HepG2 (cell line): ENCODE results near the gene ACSS3. TPM values are rescaled to one million over a fixed set of nuclear protein-coding genes. Genes with fewer than 3 reads are reported as not detected.

Experiments used
- ATAC-seq: fragments of 200-7000 bp; cut with Tn5 transposase; 3 replicates; pipeline ENCODE4 v1.9.1; 2020; ENCODE audit warnings: mild to moderate bottlenecking, moderate library complexity
- BruUV-seq: library from RNA; stranded (reverse); fragments of 400-500 nt; replicated peaks from 2 replicates; lab custom pipeline; 2021; lab: Mats Ljungman, UMichigan
- CTCF ChIA-PET: fragments of 300-600 bp; formaldehyde crosslinking; extraction: SDS; loops from one replicate; lab custom pipeline; 2021; ENCODE audit warnings: low total read pairs, inconsistent platforms, low intra/inter-chr PET ratio; lab: Yijun Ruan, JAX
- POLR2A ChIA-PET: fragments of 350-600 bp; sonication (Branson Sonifier 250); formaldehyde crosslinking; loops from one replicate; lab custom pipeline; 2020; ENCODE audit warnings: antibody characterized with exemption, inconsistent platforms; lab: Yijun Ruan, JAX
- DNase-seq: peaks from one replicate; pipeline ENCODE4 v3.0.0-alpha.2; 2015; ENCODE audit warnings: low spot score
- FAIRE-seq: peaks from 3 replicates; lab custom pipeline; 2011; peaks lifted over from hg19 to GRCh38; lab: Jason Lieb, UNC
- H2AFZ ChIP-seq: one replicate; pipeline ENCODE4 v1.6.1; 2011; ENCODE audit warnings: low read length, inconsistent platforms
- H3K27ac ChIP-seq: fragments of 300-600 bp; 3 replicates; pipeline ENCODE4 v1.8.0; 2011; ENCODE audit warnings: mixed run types, mild to moderate bottlenecking, mixed read lengths, low read length, inconsistent platforms; ENCODE audit not compliant: insufficient read depth; ENCODE audit errors: extremely low read length
- H3K27me3 ChIP-seq, 2 experiments: fragments of 200-600 bp in 1 of 2; 2 replicates in 1 of 2; 3 replicates in 1 of 2; pipeline versions ENCODE4 v1.6.0 to v1.8.0; 2011; ENCODE audit warnings: low read length in 2 of 2, mild to moderate bottlenecking in 2 of 2, moderate library complexity in 2 of 2, inconsistent platforms in 1 of 2; ENCODE audit not compliant: insufficient read depth in 2 of 2, control insufficient read depth in 1 of 2
- H3K36me3 ChIP-seq, 2 experiments: fragments of 200-600 bp in 1 of 2; replicated peaks in 1 of 2; 2 replicates in 1 of 2; 3 replicates in 1 of 2; pipeline versions ENCODE4 v1.5.1 to v1.8.0; 2011; ENCODE audit warnings: low read length in 2 of 2, inconsistent platforms in 1 of 2; ENCODE audit not compliant: insufficient read depth in 2 of 2, control insufficient read depth in 1 of 2
- H3K4me1 ChIP-seq: 2 replicates; pipeline ENCODE4 v1.5.1; 2012; ENCODE audit warnings: low read length, inconsistent platforms; ENCODE audit not compliant: insufficient read depth
- H3K4me2 ChIP-seq: 2 replicates; pipeline ENCODE4 v1.6.0; 2011; ENCODE audit warnings: low read depth, low read length, inconsistent platforms
- H3K4me3 ChIP-seq, 3 experiments: fragments of 200-600 bp in 1 of 3; sonication (generic), shearing (Covaris generic) in 1 of 3; replicated peaks in 1 of 3; 2 replicates each; pipeline ENCODE4 v1.5.1; 2011 to 2016; ENCODE audit warnings: low read length in 3 of 3, inconsistent platforms in 2 of 3, low read depth in 2 of 3, mild to moderate bottlenecking in 2 of 3, control low read depth in 1 of 3, mixed read lengths in 1 of 3; ENCODE audit not compliant: insufficient read depth in 1 of 3
- H3K79me2 ChIP-seq: one replicate; pipeline ENCODE4 v1.6.1; 2011; ENCODE audit warnings: low read length, inconsistent platforms; ENCODE audit not compliant: insufficient read depth
- H3K9ac ChIP-seq: 2 replicates; pipeline ENCODE4 v1.6.0; 2011; ENCODE audit warnings: mild to moderate bottlenecking, low read depth, low read length, inconsistent platforms; ENCODE audit not compliant: insufficient read depth
- H3K9me3 ChIP-seq: 2 replicates; pipeline ENCODE4 v1.5.1; 2012; ENCODE audit warnings: mild to moderate bottlenecking, low read length
- H4K20me1 ChIP-seq: 2 replicates; pipeline ENCODE4 v1.6.0; 2011; ENCODE audit warnings: inconsistent platforms, mild to moderate bottlenecking, low read length, moderate library complexity; ENCODE audit not compliant: insufficient read depth
- CBFB ChIP-seq: sonication (generic); formaldehyde crosslinking; IDR thresholded peaks from 2 replicates; pipeline ENCODE4 v1.4.0; 2020; ENCODE audit warnings: missing genetic modification reagents
- CENPX ChIP-seq: sonication (generic); formaldehyde crosslinking; IDR thresholded peaks from 2 replicates; pipeline ENCODE4 v1.9.0; 2021; ENCODE audit warnings: mild to moderate bottlenecking, missing genetic modification reagents, moderate library complexity
- FOSL2 ChIP-seq: sonication (generic); formaldehyde crosslinking; IDR thresholded peaks from 2 replicates; pipeline ENCODE4 v1.4.0; 2020; ENCODE audit warnings: missing genetic modification reagents
- HNRNPK ChIP-seq: fragments of 200-400 bp; formaldehyde crosslinking; IDR thresholded peaks from 2 replicates; pipeline ENCODE4 v1.6.1; 2018; ENCODE audit warnings: low read length, low read depth, moderate library complexity, mild to moderate bottlenecking; ENCODE audit not compliant: poor library complexity, severe bottlenecking
- KDM1A ChIP-seq: IDR thresholded peaks from 2 replicates; pipeline ENCODE4 v1.6.1; 2016; ENCODE audit warnings: missing compliant biosample characterization
- KDM4B ChIP-seq: sonication (generic); formaldehyde crosslinking; IDR thresholded peaks from 2 replicates; pipeline ENCODE4 v1.4.0; 2020; ENCODE audit warnings: missing genetic modification reagents
- MAZ ChIP-seq, 2 experiments: sonication (generic) in 1 of 2; formaldehyde crosslinking in 1 of 2; IDR thresholded peaks; 2 replicates each; pipeline versions ENCODE4 v1.5.0 to v1.6.1; 2012 to 2020; ENCODE audit warnings: low read depth in 2 of 2, mild to moderate bottlenecking in 2 of 2, borderline replicate concordance in 1 of 2, improper control_type of control experiment in 1 of 2, low read length in 1 of 2, missing genetic modification reagents in 1 of 2, moderate library complexity in 1 of 2
- PCBP1 ChIP-seq: fragments of 200-400 bp; formaldehyde crosslinking; IDR thresholded peaks from 2 replicates; pipeline ENCODE4 v1.6.1; 2017; ENCODE audit warnings: mild to moderate bottlenecking, low read depth, low read length, borderline replicate concordance
- STAT5B ChIP-seq: sonication (generic); formaldehyde crosslinking; IDR thresholded peaks from 2 replicates; pipeline ENCODE4 v1.4.0; 2020; ENCODE audit warnings: missing genetic modification reagents
- ZC3H4 ChIP-seq: sonication (generic); formaldehyde crosslinking; IDR thresholded peaks from 2 replicates; pipeline ENCODE4 v1.4.0; 2020; ENCODE audit warnings: missing genetic modification reagents, borderline replicate concordance
- ZNF501 ChIP-seq: sonication (generic); formaldehyde crosslinking; IDR thresholded peaks from 2 replicates; pipeline ENCODE4 v1.5.1; 2020; ENCODE audit warnings: mild to moderate bottlenecking, moderate library complexity, missing genetic modification reagents
- ZNF557 ChIP-seq: sonication (generic); formaldehyde crosslinking; IDR thresholded peaks from 2 replicates; pipeline ENCODE4 v1.4.0; 2020; ENCODE audit warnings: missing genetic modification reagents
- WGBS: methylation state at CpG from one replicate; pipeline ENCODE4 v1.1.6; 2017; ENCODE audit warnings: low lambda C conversion rate; 5-methylcytosine and 5-hydroxymethylcytosine counted together
- in situ Hi-C: cut with HindIII; loops from 2 replicates; pipeline ENCODE4 v1.10.0; 2017; ENCODE audit warnings: low pct_unique_long_range_greater_than_20kb; ENCODE audit not compliant: extremely low pct_ligation_motif_present
- intact Hi-C: fragments of 100-400 bp; cut with micrococcal nuclease; formaldehyde crosslinking; loops from one replicate; pipeline ENCODE4 v1.10.0; 2022; ENCODE audit not compliant: unreplicated experiment
- polyA plus RNA-seq, 8 experiments: library from polyadenylated mRNA; depleted of rRNA in 3 of 8; stranded (reverse) in 7 of 8; unstranded in 1 of 8; fragments of >200 nt; fragmentation: Illumina TruSeq in 4 of 8; extraction: Trizol in 4 of 8; gene quantifications; 2 replicates each; pipeline versions ENCODE4 v1.2.1 to v1.2.3, GENCODE V29; 2011 to 2016; ENCODE audit warnings: low read depth in 4 of 8, missing spikeins in 1 of 8, mixed read lengths in 1 of 8; ENCODE audit not compliant: insufficient read depth in 1 of 8
- total RNA-seq, 5 experiments: library from RNA; depleted of rRNA; stranded (reverse); fragments of >200 nt; fragmentation: Illumina TruSeq; extraction: Trizol; gene quantifications; 2 replicates each; pipeline ENCODE4 v1.2.3, GENCODE V29; 2016; ENCODE audit warnings: low read depth in 1 of 5
- TF ChIP-seq, protein P1 (sequence below): sonication (generic); formaldehyde crosslinking; IDR thresholded peaks from 2 replicates; pipeline ENCODE4 v1.5.1; 2020; ENCODE audit warnings: missing genetic modification reagents, mild to moderate bottlenecking, borderline replicate concordance
- TF ChIP-seq, protein P2 (sequence below): sonication (generic); formaldehyde crosslinking; IDR thresholded peaks from 2 replicates; pipeline ENCODE4 v1.4.0; 2020; ENCODE audit warnings: missing genetic modification reagents

The ACSS3 gene
- total and polyA plus RNA-seq, 2 of the 13 experiments (the other 11 are each of a cell fraction or from before 2014, with no cell fraction given), result 79.5 to 86.3 TPM

DNA sequence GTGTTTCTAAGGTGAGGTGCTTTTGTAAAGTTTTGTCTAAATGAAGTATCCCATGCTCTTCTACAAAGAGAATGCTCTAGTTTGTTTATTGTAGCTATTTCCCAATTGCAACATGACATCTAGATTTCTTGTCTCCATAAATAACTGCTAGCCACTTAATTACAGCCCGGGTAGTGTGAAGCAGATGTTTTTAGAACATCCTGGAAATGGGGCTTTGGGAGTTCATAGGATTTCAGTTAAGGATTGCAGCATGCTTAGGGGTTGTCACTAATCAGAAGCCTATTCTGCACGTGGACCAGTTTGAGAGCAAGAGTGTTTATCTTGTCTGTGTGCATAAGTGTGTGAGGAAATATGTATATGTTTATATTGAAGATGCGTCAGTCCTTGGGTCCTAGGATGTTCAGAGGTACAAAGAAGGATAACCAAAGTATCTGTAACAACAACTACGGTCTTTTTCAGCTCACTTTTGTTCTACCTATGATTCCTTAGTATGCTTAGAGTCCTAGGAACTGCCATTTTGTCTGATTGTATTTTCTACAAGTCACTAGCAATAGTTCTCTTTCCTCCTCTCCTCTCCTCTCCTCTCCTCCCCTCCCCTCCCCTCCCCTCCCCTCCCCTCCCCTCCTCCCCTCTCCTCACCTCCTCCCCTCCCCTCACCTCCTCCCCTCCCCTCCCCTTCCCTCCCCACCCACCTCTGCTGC lies 135.3 kb downstream of the ACSS3 start:
- TF ChIP-seq HNRNPK, result peak; percentile 95
- no peak for TF ChIP-seq KDM4B (CRISPR knock-in tag)
- TF ChIP-seq PCBP1, result 0 out of 2 replicates have a peak, but pooled peaks have one; percentile 49
- FAIRE-seq (no peak), ATAC-seq (no peak), DNase-seq (no peak)
- BruUV-seq, result no TSS peak
- POLR2A ChIA-PET, result no interaction called here
- Histone ChIP-seq H3K4me1 (peaks cover 20% of the 10 kb centered on the region), H3K4me2 (no peak overlapping the region), H4K20me1 (no peaks in the 10 kb centered on the region), H3K36me3 (peaks cover 2 to 40% of the 10 kb centered on the region in 2 experiments; a peak in 3 of 5 replicates), H3K4me3 (no peak overlapping the region), H3K9me3 (no peaks in the 10 kb centered on the region), H3K79me2 (no peaks in the 10 kb centered on the region), H3K27ac (no peak overlapping the region), H3K9ac (no peak overlapping the region), H3K27me3 (no peaks in the 10 kb centered on the region), H2AFZ (no peak overlapping the region)
- WGBS, result 85% methylated on average over 4 of the region's 4 CpGs
- CTCF ChIA-PET, result no interaction called here
- in situ Hi-C loops (no loop called here), intact Hi-C loops (no loop called here)

DNA sequence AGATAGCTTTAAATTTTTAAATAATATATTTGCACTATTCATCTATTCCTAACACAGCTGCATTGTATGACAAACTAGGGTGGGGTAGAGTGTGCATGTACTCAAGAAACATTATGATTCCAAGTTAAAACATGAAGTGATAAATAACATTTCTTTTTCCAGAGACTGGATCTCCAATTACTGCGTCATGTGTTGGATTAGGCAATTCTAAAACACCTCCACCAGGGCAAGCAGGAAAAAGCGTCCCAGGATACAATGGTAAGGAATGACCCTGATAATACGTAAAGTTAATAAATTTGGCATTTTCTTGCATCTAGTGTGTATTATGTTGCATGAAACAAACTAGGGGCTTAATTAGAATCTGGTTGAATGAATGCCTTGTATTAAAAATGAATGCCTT lies 138.9 kb downstream of the ACSS3 start:
- Histone ChIP-seq H3K9me3 (no peaks in the 10 kb centered on the region), H3K79me2 (no peaks in the 10 kb centered on the region), H4K20me1 (no peaks in the 10 kb centered on the region), H3K4me1 (no peaks in the 10 kb centered on the region), H2AFZ (no peak overlapping the region), H3K4me2 (no peak overlapping the region), H3K4me3 (no peak overlapping the region), H3K36me3 (peaks cover 0 to 44% of the 10 kb centered on the region in 2 experiments; a peak in 3 of 5 replicates), H3K27me3 (no peaks in the 10 kb centered on the region), H3K9ac (no peak overlapping the region), H3K27ac (no peak overlapping the region)
- intact Hi-C loops (no loop called here), in situ Hi-C loops (no loop called here)
- 95% methylated on average over 3 of the region's 3 CpGs for WGBS
- ATAC-seq, result no peak
- FAIRE-seq, result no peak
- CTCF ChIA-PET, result no interaction called here
- POLR2A ChIA-PET, result no interaction called here
- DNase-seq, result no peak
- no TSS peak for BruUV-seq
- TF ChIP-seq MAZ (IDR thresholded peaks at IDR 0.05; ENCODE audit: borderline replicate concordance, low read depth, low read length), result no peak
- no peak for TF ChIP-seq MAZ (CRISPR knock-in tag; IDR thresholded peaks at IDR 0.05; ENCODE audit: low read depth)
- no peak for TF ChIP-seq ZC3H4 (CRISPR knock-in tag)
- TF ChIP-seq, protein P1, sequence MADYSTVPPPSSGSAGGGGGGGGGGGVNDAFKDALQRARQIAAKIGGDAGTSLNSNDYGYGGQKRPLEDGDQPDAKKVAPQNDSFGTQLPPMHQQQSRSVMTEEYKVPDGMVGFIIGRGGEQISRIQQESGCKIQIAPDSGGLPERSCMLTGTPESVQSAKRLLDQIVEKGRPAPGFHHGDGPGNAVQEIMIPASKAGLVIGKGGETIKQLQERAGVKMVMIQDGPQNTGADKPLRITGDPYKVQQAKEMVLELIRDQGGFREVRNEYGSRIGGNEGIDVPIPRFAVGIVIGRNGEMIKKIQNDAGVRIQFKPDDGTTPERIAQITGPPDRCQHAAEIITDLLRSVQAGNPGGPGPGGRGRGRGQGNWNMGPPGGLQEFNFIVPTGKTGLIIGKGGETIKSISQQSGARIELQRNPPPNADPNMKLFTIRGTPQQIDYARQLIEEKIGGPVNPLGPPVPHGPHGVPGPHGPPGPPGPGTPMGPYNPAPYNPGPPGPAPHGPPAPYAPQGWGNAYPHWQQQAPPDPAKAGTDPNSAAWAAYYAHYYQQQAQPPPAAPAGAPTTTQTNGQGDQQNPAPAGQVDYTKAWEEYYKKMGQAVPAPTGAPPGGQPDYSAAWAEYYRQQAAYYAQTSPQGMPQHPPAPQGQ (CRISPR knock-in tag), result no peak
- no peak for TF ChIP-seq STAT5B (CRISPR knock-in tag)
- no peak for TF ChIP-seq CBFB (CRISPR knock-in tag)
- TF ChIP-seq ZNF557 (CRISPR knock-in tag), result no peak
- TF ChIP-seq FOSL2 (CRISPR knock-in tag), result no peak
- TF ChIP-seq, protein P2, sequence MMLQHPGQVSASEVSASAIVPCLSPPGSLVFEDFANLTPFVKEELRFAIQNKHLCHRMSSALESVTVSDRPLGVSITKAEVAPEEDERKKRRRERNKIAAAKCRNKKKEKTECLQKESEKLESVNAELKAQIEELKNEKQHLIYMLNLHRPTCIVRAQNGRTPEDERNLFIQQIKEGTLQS, result no peak
- TF ChIP-seq CENPX (CRISPR knock-in tag), result no peak
- TF ChIP-seq ZNF501 (CRISPR knock-in tag), result no peak
- no peak for TF ChIP-seq KDM1A (CRISPR knock-in tag)
